HL-60 (cell line): ENCODE data around the gene PELI2.

Experiments used
- DNase-seq, 2 experiments: peaks; one replicate each; pipeline ENCODE4 v3.0.0-alpha.2; 2010 to 2020; ENCODE audit warnings: low read depth in 1 of 2, low spot score in 1 of 2
- H3K27ac ChIP-seq: fragments of 250-450 bp; sonication (Bioruptor Pico); replicated peaks from 2 replicates; pipeline ENCODE4 v1.5.1; 2020; ENCODE audit warnings: mild to moderate bottlenecking, moderate library complexity
- H3K27me3 ChIP-seq: fragments of 250-450 bp; sonication (Bioruptor Pico); 2 replicates; pipeline ENCODE4 v1.5.1; 2021; ENCODE audit warnings: mild to moderate bottlenecking, moderate library complexity; ENCODE audit not compliant: insufficient read depth, poor library complexity, severe bottlenecking
- H3K4me3 ChIP-seq: replicated peaks from 2 replicates; pipeline ENCODE4 v1.5.1; 2011; ENCODE audit warnings: mild to moderate bottlenecking, control low read depth, low read length; ENCODE audit not compliant: insufficient read depth
- CTCF ChIP-seq: IDR thresholded peaks from one replicate; pipeline ENCODE4 v1.5.1; 2011; ENCODE audit warnings: low read length, control low read depth, inconsistent platforms; ENCODE audit not compliant: insufficient read depth
- GABPA ChIP-seq: IDR thresholded peaks from 2 replicates; pipeline ENCODE4 v1.6.1; 2012; ENCODE audit warnings: low read depth
- POLR2AphosphoS5 ChIP-seq: IDR thresholded peaks from 2 replicates; pipeline ENCODE4 v1.6.1; 2012; ENCODE audit warnings: low read depth
- REST ChIP-seq: IDR thresholded peaks from 2 replicates; pipeline ENCODE4 v1.6.1; 2012; ENCODE audit warnings: low read depth; ENCODE audit not compliant: insufficient replicate concordance
- SPI1 ChIP-seq: IDR thresholded peaks from 2 replicates; pipeline ENCODE4 v1.6.1; 2012; ENCODE audit warnings: low read depth, mild to moderate bottlenecking, borderline replicate concordance

The PELI2 gene

GRCh38 chr14:56237398-56237797, 119.2 kb downstream of the PELI2 start:
- Histone ChIP-seq H3K27me3 (no peaks in the 10 kb centered on the region), H3K4me3 (no peak overlapping the region), H3K27ac (peak overlapping the region; percentile 17)
- peak; percentile 24; the same call in 1 of the 2 replicates for TF ChIP-seq SPI1
- no peak for TF ChIP-seq POLR2AphosphoS5
- peak; percentile 35 to 70 for DNase-seq

DNA sequence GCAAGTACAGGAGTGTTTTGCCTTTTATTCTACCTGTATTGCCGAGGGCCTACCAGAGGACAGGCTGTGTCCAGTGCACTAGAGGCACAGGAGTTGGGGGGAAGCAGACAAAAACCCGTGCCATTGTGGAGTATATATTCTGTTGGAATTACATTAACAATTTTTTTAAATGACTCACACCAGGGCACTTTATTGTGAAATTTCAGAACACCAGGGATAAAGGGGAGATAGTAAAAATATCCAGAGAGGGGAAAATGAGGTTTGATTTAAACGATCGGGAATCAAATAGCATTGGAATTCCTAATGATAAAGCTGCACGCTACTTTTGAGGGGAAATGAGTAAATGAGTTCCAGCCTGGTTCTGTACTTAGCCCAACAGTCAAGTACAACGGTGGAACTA, 123.2 kb downstream of the PELI2 start:
- TF ChIP-seq POLR2AphosphoS5 (no peak), REST (no peak), GABPA (no peak), SPI1 (no peak), CTCF (no peak)
- DNase-seq: no peak
- H3K4me3 ChIP-seq: no peak overlapping the region

GRCh38 chr14:56243110-56243509, 124.9 kb downstream of the PELI2 start:
- peak overlapping the region; percentile 55; the same call in 1 of the 2 replicates for H3K27ac ChIP-seq
- H3K4me3 ChIP-seq: no peak overlapping the region
- DNase-seq: no peak
- H3K27me3 ChIP-seq: no peaks in the 10 kb centered on the region
- TF ChIP-seq REST: no peak
- TF ChIP-seq GABPA: no peak
- no peak for TF ChIP-seq SPI1
- TF ChIP-seq POLR2AphosphoS5: no peak
- no peak for TF ChIP-seq CTCF

More for the DNA sequence above, 123.2 kb downstream of the PELI2 start:
- no peak overlapping the region for H3K27ac ChIP-seq
- H3K27me3 ChIP-seq: no peaks in the 10 kb centered on the region

- no peak for TF ChIP-seq POLR2AphosphoS5
- peak; percentile 57; the same call in 1 of the 2 replicates for TF ChIP-seq SPI1
- TF ChIP-seq REST: no peak
- no peak for TF ChIP-seq GABPA
- TF ChIP-seq CTCF: no peak
- Histone ChIP-seq H3K27ac (peak overlapping the region; percentile 55), H3K4me3 (no peak overlapping the region), H3K27me3 (no peaks in the 10 kb centered on the region)
- peak; percentile 75 to 77 for DNase-seq
Measured at GRCh38 chr14:56244138-56244789, 126.1 kb downstream of the PELI2 start.
